Measurements from ENCODE around the gene DEAF1. TPM values are rescaled to one million over a fixed set of nuclear protein-coding genes. Genes with fewer than 3 reads are reported as not detected.

Gene DEAF1
- total RNA-seq, 2 experiments from 2014 or later, result 59.1 to 59.3 TPM

GRCh38 chr11:699753-700152 lies 4.7 kb upstream of the DEAF1 start:
- H3K36me3 Mint-ChIP-seq (ENCODE audit: low read depth), result no peaks in the 10 kb centered on the region
- DNase-seq (no peak), ATAC-seq (no peak)
- H3K4me3 Mint-ChIP-seq, result no peak overlapping the region
- no peaks in the 10 kb centered on the region for H3K9me3 Mint-ChIP-seq
- CTCF ChIA-PET, result interaction anchor here (2.7 kb wide), 1 partner anchor 23 kb away, joined by 11 read pairs; no protein-coding TSS in a partner anchor
- intact Hi-C loops (cut with micrococcal nuclease), result no loop called here
- peaks cover 21% of the 10 kb centered on the region for H3K4me1 Mint-ChIP-seq (ENCODE audit: low read depth)
- no peak for TF ChIP-seq CTCF (IDR thresholded peaks at IDR 0.05)
- no peaks in the 10 kb centered on the region for H3K27me3 Mint-ChIP-seq
- POLR2A ChIA-PET, result interaction anchor here (0.5 kb wide), 1 partner anchor 13 kb away, joined by 3 read pairs; no protein-coding TSS in a partner anchor
- no peak overlapping the region for H3K27ac Mint-ChIP-seq

GRCh38 chr11:699116-699508 lies 4.1 kb upstream of the DEAF1 start:
- CTCF ChIA-PET, result interaction anchor here (2.7 to 4.2 kb wide), 2 partner anchors 23 to 24 kb away, joined by 11 to 33 read pairs; no protein-coding TSS in a partner anchor
- H3K4me3 Mint-ChIP-seq, result no peak overlapping the region
- intact Hi-C loops (cut with micrococcal nuclease), result no loop called here

GRCh38 chr11:698493-699115 lies 3.6 kb upstream of the DEAF1 start:
- Mint-ChIP-seq H3K9me3 (no peaks in the 10 kb centered on the region), H3K4me1 (ENCODE audit: low read depth) (peaks cover 22% of the 10 kb centered on the region), H3K27ac (peak overlapping the region; percentile 18), H3K27me3 (no peaks in the 10 kb centered on the region), H3K36me3 (ENCODE audit: low read depth) (peaks cover 3% of the 10 kb centered on the region), H3K4me3 (no peak overlapping the region)
- TF ChIP-seq CTCF (IDR thresholded peaks at IDR 0.05), result no peak
- ChIA-PET POLR2A (interaction anchor here (0.6 to 1.3 kb wide), 2 partner anchors 12 to 24 kb away, joined by 3 to 4 read pairs; no protein-coding TSS in a partner anchor), CTCF (interaction anchor here (4.2 to 4.4 kb wide), 2 partner anchors 24 to 28 kb away, joined by 33 to 35 read pairs; no protein-coding TSS in a partner anchor)
- ATAC-seq, result no peak
- intact Hi-C loops (cut with micrococcal nuclease), result no loop called here
- no peak for DNase-seq

More at GRCh38 chr11:699116-699508, 4.1 kb upstream of the DEAF1 start:
- Mint-ChIP-seq H3K27me3 (no peaks in the 10 kb centered on the region), H3K9me3 (no peaks in the 10 kb centered on the region), H3K27ac (no peak overlapping the region), H3K36me3 (ENCODE audit: low read depth) (no peaks in the 10 kb centered on the region), H3K4me1 (ENCODE audit: low read depth) (peaks cover 21% of the 10 kb centered on the region)
- POLR2A ChIA-PET, result interaction anchor here (0.6 to 1.3 kb wide), 2 partner anchors 13 to 23 kb away, joined by 3 to 4 read pairs; no protein-coding TSS in a partner anchor
- TF ChIP-seq CTCF (IDR thresholded peaks at IDR 0.05), result no peak
- no peak for DNase-seq
- no peak for ATAC-seq

- TF ChIP-seq CTCF (IDR thresholded peaks at IDR 0.05), result no peak
- Mint-ChIP-seq H3K9me3 (no peaks in the 10 kb centered on the region), H3K27ac (peak overlapping the region; percentile 18), H3K27me3 (no peaks in the 10 kb centered on the region), H3K4me1 (ENCODE audit: low read depth) (peaks cover 29% of the 10 kb centered on the region), H3K36me3 (ENCODE audit: low read depth) (peaks cover 10% of the 10 kb centered on the region), H3K4me3 (no peak overlapping the region)
- DNase-seq (no peak), ATAC-seq (no peak)
- intact Hi-C loops (cut with micrococcal nuclease), result no loop called here
- ChIA-PET CTCF (interaction anchor here (1.2 to 4.4 kb wide), 4 partner anchors 25 to 143 kb away, joined by 4 to 35 read pairs (median 19); no protein-coding TSS in a partner anchor), POLR2A (interaction anchor here (0.7 to 1.3 kb wide), 3 partner anchors 24 to 29 kb away, joined by 4 read pairs; no protein-coding TSS in a partner anchor)
These were observed 2.8 kb upstream of the DEAF1 start for GRCh38 chr11:697811-698311.

All from activated CD8-positive, alpha-beta T cell treated with anti-CD3 and anti-CD28 coated beads for 36 hours (primary cell).